SW480 (cell line): Measurements from ENCODE around the gene NDUFS8.

Source experiments
- DNase-seq: peaks from one replicate; pipeline ENCODE4 v3.0.0-alpha.2; 2016; ENCODE audit warnings: low spot score

NDUFS8 gene

DNA sequence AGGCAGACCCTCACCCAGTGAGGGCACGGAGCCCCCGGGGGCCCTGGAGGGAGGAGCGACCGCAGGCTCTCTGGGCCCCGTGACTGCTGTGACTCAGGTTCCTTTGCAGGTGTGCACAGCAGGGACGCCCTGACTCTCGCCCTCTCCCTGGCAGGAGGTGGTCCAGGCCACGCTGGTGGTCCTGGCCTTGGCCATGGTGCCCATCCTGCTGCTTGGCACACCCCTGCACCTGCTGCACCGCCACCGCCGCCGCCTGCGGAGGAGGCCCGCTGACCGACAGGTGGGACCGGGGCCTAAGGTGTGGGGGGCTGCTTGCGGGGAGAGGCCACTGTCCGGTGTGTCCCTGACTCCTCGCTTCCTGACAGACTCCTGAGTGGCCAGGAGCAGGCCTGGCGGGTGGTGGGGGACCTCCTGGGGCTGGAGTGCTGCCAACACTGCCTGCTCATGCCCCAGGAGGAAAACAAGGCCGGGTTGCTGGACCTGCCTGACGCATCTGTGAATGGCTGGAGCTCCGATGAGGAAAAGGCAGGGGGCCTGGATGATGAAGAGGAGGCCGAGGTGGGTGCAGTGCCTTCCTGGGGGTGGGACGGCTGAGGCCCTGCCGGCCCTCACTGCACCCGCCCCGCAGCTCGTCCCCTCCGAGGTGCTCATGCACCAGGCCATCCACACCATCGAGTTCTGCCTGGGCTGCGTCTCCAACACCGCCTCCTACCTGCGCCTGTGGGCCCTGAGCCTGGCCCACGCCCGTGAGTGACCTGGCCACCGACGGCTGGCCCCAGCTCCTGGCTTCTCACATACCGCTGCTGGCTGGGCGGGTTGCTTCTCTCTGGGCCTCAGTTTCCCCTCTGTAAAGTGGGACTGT lies 19.3 kb downstream of the NDUFS8 start:
- no peak for DNase-seq

DNA sequence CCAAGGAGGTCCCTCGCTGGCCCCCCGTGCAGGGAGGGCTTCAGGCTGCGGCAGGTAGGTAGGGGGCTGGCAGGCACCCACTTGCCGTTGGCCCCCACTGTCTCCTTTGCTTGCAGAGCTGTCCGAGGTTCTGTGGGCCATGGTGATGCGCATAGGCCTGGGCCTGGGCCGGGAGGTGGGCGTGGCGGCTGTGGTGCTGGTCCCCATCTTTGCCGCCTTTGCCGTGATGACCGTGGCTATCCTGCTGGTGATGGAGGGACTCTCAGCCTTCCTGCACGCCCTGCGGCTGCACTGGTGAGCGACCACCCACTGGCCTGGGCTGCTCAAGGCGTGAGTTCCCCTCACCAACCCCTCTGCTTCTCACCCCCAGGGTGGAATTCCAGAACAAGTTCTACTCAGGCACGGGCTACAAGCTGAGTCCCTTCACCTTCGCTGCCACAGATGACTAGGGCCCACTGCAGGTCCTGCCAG lies 19.9 kb downstream of the NDUFS8 start:
- DNase-seq = no peak

DNA sequence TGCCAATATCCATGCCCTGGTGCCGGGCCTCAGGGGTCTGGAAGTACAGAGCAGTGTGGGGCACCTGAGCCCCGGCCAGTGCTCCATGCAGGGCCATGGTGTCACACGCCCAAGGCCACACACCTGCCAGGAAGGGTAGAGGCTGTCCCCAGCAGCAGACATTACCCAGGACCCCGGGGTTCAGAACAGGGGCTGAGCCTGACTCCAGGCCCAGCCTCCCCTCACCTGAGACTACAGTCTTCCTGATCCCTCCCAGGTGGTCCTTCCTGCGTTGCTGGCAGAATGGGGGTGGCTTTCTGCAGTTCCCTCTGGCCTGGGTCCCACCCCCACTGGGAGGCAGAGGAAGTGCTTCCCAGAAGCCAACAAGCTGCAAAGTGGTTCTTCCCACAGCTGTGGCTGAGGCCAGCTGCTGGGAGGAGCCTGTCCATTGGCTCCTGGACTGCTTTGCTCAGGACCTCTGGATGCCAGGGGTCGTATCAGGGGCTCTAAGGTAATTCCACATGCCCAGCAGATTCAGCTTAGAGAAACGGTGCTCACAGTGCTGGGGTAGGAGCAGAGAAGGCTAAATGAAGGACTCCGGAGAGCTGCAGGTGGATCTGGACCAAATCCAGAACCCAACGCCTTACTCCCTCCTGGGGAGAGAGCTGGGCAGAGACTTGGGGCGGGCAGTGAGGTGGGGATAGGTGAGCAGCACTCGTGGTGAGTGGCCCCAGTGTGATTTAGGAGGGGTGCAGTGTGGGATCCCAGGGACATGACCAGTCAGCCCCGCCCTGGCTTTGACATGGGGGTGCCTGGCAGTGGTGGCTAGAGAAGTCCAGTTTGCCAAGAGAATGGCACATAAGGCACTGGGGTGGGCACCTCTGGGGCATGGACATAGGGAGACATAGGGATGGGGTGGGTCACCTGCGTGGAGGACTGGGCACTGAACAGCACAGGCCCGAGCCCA lies 21.0 kb downstream of the NDUFS8 start:
- no peak for DNase-seq

DNA sequence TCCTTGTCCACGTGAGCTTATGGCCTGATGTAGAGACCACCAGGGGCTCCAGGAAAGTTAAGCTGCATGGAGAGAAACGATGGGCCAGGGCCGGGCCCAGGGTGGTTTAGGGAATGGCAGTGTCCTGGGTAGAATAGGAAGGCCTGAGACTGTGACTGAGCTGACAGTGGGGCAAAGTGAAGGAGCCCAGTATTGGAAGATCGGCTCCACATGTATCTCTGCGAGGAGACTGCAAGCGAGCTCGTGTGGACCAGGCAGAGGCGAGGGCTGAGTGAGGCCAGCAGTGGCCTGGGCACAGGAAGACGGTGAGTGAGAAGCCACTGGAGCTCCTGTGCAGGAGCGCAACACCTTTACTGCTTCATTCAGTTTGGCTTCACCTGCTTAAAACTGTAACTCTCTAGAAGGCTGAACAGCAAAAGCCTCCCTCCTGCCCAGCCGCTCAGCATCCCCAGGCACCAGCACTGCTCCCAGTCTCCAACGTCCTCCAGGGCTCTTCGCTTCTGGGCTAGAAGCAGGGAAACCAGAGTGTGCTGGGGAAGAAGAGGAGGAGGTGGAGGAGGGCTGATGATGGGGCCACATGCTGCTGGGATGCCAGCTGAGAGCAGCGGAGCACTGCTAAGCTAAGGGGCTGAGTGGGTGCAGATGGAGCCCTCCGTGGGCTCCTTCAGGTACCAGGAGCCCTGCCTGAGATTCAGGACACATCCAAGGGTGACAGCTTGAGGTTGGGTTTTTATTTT lies 21.8 kb downstream of the NDUFS8 start:
- no peak for DNase-seq

DNA sequence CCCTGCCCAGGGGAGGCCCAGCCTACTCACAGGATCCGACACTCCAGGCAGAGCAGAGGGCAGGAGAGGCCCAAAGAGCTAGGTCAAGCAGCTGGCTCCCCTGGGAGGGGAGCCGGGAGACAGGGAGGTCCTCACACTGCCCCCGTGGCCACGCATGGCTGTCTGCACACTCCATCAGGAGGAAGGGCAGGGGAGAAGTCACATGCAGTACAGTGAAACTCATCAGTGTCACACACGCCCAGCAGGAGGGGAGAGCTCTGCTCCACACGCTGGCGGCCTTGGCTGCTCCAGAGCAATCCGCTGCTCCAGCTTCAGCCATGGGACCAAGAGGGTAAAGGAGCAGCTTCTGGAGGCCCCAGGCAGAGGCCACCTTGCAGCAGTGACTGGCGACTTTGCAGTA lies 22.6 kb downstream of the NDUFS8 start:
- no peak for DNase-seq

DNA sequence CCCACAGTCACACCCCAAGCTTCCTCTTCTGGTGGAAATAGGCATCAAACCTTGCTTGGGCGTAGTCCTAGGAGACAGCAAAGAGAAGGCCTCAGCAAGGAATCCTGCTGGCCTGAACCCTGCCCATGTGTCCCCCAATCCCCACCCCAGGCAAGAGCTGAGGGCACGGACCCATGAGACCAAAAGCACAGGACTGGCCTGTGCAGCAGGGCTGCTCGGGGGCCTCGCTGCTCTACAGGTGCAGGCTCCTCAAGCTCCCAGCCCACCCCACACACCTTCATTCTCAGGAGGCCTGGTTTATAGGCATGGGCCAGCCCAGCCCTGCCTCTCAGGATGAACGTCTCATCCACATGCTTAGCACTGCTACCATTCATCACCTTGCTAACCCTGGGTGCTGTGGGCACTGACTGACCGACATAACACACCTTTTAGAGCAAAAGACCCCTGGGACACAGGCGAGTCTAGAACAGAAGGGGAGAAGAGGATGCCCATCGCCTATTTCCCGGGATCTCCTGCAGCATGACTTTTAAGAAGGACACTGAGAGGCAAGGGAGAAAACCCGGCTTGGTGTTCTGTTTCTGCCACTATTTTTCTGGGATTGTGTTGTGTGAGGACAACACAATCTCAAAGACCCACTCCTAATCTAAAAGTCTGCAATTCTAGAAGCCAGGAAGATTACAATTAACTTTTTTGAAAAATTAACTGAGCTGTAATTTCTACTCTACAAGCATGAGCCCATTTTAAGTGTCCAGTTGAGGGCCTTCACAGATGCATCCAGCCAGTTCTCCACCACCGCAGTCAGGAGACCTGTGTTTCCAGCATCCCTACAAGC lies 23.7 kb downstream of the NDUFS8 start:
- no peak for DNase-seq

DNA sequence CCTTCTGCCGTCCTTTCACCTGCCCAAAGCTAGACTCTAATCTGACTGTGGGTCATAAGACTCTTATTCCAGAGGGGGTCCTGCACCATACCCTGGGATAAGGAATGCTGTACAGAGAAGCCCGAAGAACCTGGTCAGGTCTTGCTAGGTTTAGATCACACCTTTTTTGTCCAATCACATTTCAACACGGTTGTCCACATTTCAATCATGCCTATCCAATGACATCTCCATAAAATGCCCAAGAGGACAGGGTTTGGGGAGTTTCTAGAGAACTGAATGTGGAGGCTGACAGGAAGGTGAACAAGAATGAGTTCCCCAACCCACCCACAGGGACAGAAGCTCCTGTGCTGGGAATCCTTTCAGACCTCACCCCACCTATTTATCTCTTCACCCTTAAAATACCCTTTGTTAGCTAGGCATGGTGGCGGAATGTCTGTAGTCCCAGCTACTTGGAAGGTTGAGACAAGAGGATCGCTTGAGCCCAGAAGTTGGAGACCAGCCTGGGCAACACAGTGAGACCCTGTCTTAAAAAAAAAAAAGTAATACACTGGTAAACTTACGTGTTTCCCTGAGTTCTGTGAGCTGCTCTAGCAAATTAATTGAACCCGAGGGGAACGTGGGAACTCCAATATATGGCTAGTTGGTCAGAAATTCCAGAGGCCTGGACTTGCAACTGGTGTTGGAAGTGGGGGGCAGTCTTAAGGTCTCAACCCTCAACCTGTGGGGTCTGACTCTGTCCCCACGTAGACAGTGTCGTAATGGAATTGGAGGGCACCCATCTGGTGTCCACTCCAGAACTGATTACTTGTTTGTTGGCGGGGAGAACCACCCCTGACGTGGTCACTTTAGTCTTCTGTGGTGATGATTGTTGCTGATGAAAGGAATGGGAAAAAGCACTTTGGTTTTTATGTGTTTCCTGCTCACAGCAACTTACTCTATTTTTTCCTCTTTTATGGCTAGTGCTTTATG lies 26.1 kb downstream of the NDUFS8 start:
- no peak for DNase-seq

DNA sequence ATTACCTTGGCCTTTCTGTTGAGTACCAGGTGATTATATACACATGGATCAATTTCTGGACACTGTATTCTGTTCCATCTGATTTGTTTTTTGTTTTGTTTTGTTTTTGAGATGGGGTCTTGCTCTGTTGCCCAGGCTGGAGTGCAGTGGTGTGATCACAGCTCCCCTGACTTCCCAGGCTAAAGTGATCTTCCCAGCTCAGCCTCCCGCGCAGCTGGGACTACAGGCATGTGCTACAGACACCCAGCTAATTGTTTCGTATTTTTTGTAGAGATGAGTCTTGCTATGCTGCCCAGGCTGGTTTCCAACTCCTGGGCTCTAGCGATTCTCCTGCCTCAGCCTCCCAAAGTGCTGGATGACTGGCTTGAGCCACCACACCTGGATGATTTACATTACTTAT lies 27.3 kb downstream of the NDUFS8 start:
- no peak for DNase-seq

DNA sequence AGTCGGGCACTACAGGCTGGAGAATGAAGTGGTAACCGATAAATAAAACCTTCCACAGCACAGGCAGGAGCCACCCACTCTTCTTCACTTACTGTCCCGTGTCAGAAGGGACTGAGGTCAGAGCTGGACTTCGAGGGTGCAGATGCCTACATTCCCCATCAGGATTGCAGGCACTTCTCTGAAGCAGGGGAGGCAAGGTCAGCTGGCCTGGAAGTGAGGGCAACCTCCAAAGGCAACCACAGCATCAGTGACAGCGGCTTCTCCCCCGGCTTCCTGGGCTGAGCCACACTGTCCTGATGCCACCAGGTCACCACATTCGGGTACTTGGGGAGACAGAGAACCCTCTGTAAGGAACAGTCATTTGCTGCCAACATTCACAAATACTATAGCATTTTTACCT lies 31.0 kb downstream of the NDUFS8 start:
- DNase-seq = no peak

DNA sequence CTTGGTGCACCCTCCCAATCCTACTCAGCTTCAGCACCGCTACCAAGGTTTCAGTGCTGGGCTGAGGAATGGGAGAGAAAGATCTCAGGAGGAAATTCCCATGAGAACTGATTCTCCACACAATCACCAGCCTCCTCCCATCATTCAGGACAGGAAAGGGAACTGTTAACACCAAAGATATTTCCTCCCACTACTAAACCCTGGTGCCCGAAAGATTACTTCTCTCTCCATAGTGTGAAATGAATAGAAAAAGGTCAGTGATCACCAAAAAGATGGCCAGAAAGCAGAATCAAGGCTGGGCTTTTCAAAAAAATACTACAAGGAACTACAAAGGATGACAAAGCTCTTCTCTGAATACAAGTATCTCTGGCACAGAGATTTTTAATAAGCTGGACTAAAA lies 34.4 kb downstream of the NDUFS8 start:
- DNase-seq = no peak

DNA sequence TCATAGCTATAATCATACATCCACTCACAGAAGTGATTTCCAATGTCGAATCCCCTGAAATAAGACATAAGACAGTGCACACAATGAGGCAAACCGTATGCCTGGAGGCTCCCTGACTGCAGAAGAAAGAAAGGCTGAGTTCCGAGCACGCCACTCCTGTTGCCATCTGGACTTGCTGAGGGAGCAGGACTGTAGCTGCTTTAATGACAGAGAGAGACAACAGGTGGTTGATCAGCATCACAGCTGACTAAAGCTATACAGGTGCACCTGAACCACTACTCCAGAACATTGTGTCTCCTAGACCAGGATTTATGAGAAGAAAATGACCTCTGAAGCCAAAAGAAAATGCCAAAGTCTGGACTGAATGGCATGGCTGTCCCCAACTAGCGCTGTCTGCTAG lies 35.4 kb downstream of the NDUFS8 start:
- DNase-seq = no peak

DNA sequence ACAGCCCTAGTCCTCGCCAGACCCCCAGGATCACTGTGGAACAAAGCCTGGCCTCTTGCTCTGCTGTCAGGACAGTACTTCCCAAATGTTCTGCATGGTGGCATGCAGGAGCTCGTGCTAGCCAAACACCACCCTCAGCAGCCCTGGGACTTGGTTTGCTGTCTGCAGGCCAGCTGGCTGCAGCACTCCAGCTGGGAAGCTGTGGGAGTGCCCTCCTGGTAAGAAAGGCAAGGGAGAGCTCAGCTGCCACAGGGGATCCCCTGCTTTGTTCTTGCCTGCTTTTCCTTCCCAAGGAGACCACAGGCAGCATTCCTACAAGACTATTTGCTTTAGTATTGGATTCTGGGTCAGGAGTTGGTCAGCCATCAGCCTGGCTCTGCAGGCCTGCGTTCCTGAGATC lies 36.3 kb downstream of the NDUFS8 start:
- no peak for DNase-seq

DNA sequence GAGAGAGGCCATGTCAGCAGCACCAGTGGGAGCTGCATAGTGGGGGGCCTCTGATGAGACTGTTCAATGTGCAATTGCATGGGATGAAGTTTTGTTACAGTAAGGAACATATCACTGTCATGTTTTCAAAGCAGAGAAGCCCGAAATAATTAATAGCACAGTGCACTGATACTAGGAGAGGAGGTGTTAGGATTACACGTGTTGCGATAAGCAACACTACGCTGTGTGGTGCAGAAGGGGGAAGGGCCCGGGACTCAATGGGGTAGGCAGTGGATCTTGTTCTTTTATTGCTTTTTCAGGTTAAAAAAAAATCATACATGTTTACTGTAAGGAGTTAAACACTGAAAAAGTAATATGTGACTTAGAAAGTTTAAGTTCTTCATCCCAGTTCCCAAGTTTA lies 37.5 kb downstream of the NDUFS8 start:
- no peak for DNase-seq

DNA sequence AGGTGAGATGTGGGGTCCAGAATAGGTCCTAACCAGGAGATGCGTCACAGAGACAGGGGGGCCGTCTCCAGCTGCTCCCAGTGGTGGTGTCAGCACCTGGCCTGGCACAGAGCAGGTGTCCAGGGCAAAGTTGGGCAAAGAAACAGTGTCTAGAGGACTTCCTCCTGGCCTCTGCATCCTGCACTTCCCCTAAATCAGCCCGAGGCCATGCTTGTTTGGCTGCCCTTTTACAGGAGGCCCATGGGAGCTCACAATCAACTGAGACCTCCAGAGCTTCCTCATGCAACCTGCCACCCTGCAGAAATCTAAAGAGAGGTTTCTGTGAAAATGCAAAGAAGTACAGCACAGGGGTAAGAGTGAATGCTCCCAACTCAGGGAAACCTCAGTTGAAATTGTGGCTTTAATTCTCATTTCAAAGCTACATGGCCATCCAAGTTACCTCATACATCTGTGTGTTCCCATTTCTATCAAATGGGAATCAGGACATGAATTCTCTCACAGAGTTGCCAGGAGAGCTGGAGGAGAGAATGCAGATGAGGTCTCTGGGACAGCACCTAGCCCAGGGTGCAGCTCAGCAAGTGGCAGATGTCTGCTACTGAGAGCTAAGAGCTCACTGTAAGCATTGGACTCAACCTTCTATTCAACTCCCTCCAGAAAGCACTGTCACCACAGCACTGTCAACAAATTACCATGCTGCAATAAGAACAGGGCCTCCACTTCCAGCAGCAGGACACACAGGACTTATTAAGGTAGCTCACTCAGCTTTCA lies 41.0 kb downstream of the NDUFS8 start:
- no peak for DNase-seq

DNA sequence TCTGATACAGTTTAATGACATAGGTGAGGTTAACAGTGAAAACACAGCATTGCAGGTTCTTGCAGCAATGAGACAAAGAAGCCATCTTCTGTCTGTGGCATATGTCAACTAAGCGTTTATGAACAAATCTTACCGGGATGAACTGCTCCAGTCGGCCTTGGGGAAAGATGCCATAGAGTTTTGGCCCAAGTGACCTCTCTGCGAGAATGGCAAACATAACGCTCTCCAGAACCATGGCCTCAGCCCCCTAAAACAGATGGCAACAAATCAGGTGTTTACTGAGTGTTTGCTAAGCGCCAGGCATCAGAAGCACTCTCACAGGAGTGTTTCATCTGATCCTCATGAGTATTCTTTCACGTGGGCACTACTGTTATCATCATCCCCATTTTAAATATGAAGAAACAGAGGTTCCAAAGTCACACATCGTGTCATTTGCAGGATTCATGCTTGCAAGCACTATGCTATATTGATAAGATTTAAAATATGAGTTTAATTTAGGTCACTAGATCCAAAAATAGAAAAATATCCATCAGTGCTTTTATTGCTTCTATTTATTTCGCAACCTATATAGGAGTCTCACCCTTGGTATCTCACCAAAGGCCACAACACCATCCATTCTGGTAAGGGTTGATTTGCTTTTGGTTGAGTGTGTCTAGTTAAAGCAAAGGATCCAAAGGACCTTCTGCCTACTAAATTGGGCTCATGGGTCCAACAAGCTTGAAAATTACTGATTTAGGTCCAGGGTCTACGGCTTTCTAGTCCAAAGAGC lies 44.3 kb downstream of the NDUFS8 start:
- no peak for DNase-seq

DNA sequence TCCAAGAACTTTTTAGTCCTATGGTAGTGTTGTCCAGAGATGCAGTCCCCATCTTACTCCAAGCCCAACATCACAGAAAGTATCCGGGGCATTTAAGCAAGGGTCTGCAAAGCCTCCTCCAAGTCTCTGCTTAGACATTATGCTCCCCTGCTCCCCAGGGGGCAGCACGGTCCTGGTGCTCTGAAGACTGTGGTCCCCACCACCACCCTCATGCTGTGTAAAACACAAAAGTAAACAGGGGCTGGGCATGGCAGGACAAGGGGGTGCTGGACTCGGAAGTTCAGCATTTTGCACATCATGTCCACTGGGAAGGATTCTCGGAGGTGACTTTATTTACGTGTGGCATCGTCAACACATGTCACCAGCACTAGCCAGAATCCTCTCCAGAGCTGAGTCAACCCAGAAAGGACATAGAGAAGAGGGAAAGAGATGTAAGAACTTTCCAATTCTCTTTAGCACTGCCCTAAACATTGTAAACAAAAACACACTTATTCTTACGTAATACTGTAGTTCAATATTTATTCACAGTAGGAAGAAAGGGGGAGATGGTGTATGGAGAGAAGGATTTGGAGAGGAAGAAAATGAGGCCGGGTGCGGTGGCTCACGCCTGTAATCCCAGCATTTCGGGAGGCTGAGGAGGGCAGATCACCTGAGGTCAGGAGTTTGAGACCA lies 46.0 kb downstream of the NDUFS8 start:
- no peak for DNase-seq

DNA sequence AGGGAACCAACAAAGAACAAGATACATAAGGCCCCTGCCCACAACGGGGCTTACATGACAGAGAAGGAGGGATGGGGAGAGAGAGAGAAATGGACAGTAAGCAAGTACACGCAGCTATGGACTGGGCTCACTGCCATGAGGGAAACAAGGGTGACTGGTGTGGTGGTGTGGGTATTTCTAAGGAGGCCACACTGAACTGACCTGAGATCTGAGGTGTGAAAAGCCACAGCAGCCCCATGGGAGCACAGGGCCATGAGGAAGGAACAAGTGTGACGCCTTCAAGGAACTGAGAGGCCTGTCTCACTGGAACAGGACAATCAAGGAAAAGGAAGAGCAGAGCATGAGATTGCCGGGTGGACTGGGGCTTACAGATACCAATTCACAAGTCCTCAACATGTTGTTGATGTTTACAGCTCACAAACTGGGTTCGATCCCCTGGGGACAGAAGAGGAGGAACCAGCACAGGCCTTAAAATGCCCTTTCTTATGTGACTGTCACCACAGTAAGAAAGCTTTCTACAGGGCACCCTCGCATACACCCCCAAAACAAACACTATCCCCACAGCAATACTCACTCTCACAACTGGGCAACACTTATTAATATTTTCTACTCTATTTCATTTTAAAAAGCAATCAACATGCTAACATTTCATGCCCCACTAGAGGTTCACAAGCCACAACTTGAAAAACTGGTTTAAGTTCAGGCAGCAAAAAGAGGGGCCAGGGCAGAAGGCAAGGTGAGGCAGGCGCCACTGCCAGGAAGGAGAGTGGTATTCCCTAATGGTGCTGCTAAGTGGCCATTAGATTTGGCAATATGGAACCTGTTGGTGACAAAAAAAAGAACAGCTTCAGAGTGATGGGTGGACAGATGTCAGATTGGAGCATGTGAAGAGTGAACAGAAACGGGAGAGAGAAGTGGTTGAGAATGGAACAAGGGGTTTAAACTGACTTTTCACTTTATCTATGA lies 47.4 kb downstream of the NDUFS8 start:
- no peak for DNase-seq
